Activated naive CD8-positive, alpha-beta T cell treated with anti-CD3 and anti-CD28 coated beads, Interleukin-2, amount 50 U/mL, for 24 hours (primary cell): ENCODE data around the gene DTNA.
"Not testable (repeated sequence)": the region's sequence is repeated elsewhere in the genome, so short reads cannot be mapped to it uniquely, and the experiment has no call there.

Experiments
- ATAC-seq: fragments of 150-1000 bp; cut with Tn5 transposase; one replicate; pipeline ENCODE4 v1.10.0; 2021
- DNase-seq: peaks from one replicate; pipeline ENCODE4 v3.0.0; 2021
- H3K27ac Mint-ChIP-seq: one replicate; pipeline ENCODE4 v1.8.0; 2021; ENCODE audit warnings: mild to moderate bottlenecking, mixed read lengths
- H3K27me3 Mint-ChIP-seq: one replicate; pipeline ENCODE4 v1.8.0; 2021; ENCODE audit warnings: mixed read lengths
- H3K36me3 Mint-ChIP-seq: one replicate; pipeline ENCODE4 v1.8.0; 2021; ENCODE audit warnings: low read depth, mixed read lengths
- H3K4me1 Mint-ChIP-seq: one replicate; pipeline ENCODE4 v1.8.0; 2021; ENCODE audit warnings: mixed read lengths
- H3K4me3 Mint-ChIP-seq: one replicate; pipeline ENCODE4 v1.8.0; 2021; ENCODE audit warnings: mild to moderate bottlenecking, moderate library complexity, mixed read lengths
- H3K9me3 Mint-ChIP-seq: one replicate; pipeline ENCODE4 v1.8.0; 2021; ENCODE audit warnings: mixed read lengths

The DTNA gene

GRCh38 chr18:34709750-34710441, at the start of gene DTNA:
Gene DTNA (plus strand): TSS chr18:34710298. CDS start chr18:34755977, 45,679 bp downstream.
- ATAC-seq (no peak), DNase-seq (no peak)
- peaks cover 4% of the 10 kb centered on the region for H3K27me3 Mint-ChIP-seq
- H3K4me3 Mint-ChIP-seq = no peak within 1 kb of the TSS
- H3K36me3 Mint-ChIP-seq = no peaks in the 10 kb centered on the region
- no peaks in the 10 kb centered on the region for H3K9me3 Mint-ChIP-seq
- no peak within 1 kb of the TSS for H3K27ac Mint-ChIP-seq
- H3K4me1 Mint-ChIP-seq = no peaks in the 10 kb centered on the region

- Mint-ChIP-seq H3K27me3 (peaks cover 15% of the 10 kb centered on the region), H3K36me3 (no peaks in the 10 kb centered on the region), H3K9me3 (no peaks in the 10 kb centered on the region), H3K27ac (no peak overlapping the region), H3K4me1 (no peaks in the 10 kb centered on the region), H3K4me3 (no peak overlapping the region)
- DNase-seq = no peak
- ATAC-seq = no peak
These were observed 49.5 kb upstream of the DTNA start for GRCh38 chr18:34660572-34660971.

GRCh38 chr18:34661464-34662087, 48.5 kb upstream of the DTNA start:
- Mint-ChIP-seq H3K36me3 (no peaks in the 10 kb centered on the region), H3K4me3 (no peak overlapping the region), H3K27ac (no peak overlapping the region), H3K27me3 (peaks cover 15% of the 10 kb centered on the region), H3K4me1 (no peaks in the 10 kb centered on the region), H3K9me3 (no peaks in the 10 kb centered on the region)
- ATAC-seq (no peak), DNase-seq (no peak)

- H3K4me3 Mint-ChIP-seq = no peak overlapping the region
- ATAC-seq = no peak
- H3K9me3 Mint-ChIP-seq = no peaks in the 10 kb centered on the region
These were observed 33.1 kb upstream of the DTNA start for GRCh38 chr18:34676816-34677574.

GRCh38 chr18:34689750-34690149, 20.3 kb upstream of the DTNA start:
- DNase-seq, H3K36me3 Mint-ChIP-seq, H3K27me3 Mint-ChIP-seq, H3K4me1 Mint-ChIP-seq, H3K9me3 Mint-ChIP-seq, ATAC-seq, H3K4me3 Mint-ChIP-seq, H3K27ac Mint-ChIP-seq: not testable (repeated sequence)

More at GRCh38 chr18:34676816-34677574, 33.1 kb upstream of the DTNA start:
- DNase-seq = no peak
- Mint-ChIP-seq H3K36me3 (no peaks in the 10 kb centered on the region), H3K27me3 (peaks cover 4% of the 10 kb centered on the region), H3K4me1 (no peaks in the 10 kb centered on the region), H3K27ac (no peak overlapping the region)

- H3K27ac Mint-ChIP-seq = no peak overlapping the region
- no peaks in the 10 kb centered on the region for H3K4me1 Mint-ChIP-seq
- H3K4me3 Mint-ChIP-seq = no peak overlapping the region
- no peaks in the 10 kb centered on the region for H3K36me3 Mint-ChIP-seq
- peaks cover 5% of the 10 kb centered on the region for H3K27me3 Mint-ChIP-seq
- no peaks in the 10 kb centered on the region for H3K9me3 Mint-ChIP-seq
- no peak for ATAC-seq
- no peak for DNase-seq
These were observed 18.5 kb upstream of the DTNA start for GRCh38 chr18:34691614-34692013.

- peaks cover 5% of the 10 kb centered on the region for H3K27me3 Mint-ChIP-seq
- H3K4me1 Mint-ChIP-seq = no peaks in the 10 kb centered on the region
- no peak for ATAC-seq
These were observed 15.4 kb upstream of the DTNA start for GRCh38 chr18:34694591-34695165.

GRCh38 chr18:34695310-34695709, 14.8 kb upstream of the DTNA start:
- ATAC-seq (no peak), DNase-seq (no peak)
- no peaks in the 10 kb centered on the region for H3K4me1 Mint-ChIP-seq
- H3K4me3 Mint-ChIP-seq = no peak overlapping the region
- no peaks in the 10 kb centered on the region for H3K9me3 Mint-ChIP-seq
- no peaks in the 10 kb centered on the region for H3K36me3 Mint-ChIP-seq
- H3K27ac Mint-ChIP-seq = no peak overlapping the region
- peaks cover 5% of the 10 kb centered on the region for H3K27me3 Mint-ChIP-seq

More at GRCh38 chr18:34694591-34695165, 15.4 kb upstream of the DTNA start:
- DNase-seq = no peak
- no peaks in the 10 kb centered on the region for H3K9me3 Mint-ChIP-seq
- no peak overlapping the region for H3K27ac Mint-ChIP-seq
- H3K36me3 Mint-ChIP-seq = no peaks in the 10 kb centered on the region
- H3K4me3 Mint-ChIP-seq = no peak overlapping the region

GRCh38 chr18:34696671-34697070, 13.4 kb upstream of the DTNA start:
- DNase-seq (no peak), ATAC-seq (no peak)
- no peak overlapping the region for H3K4me3 Mint-ChIP-seq
- H3K27me3 Mint-ChIP-seq = peaks cover 2% of the 10 kb centered on the region
- H3K4me1 Mint-ChIP-seq = no peaks in the 10 kb centered on the region
- no peaks in the 10 kb centered on the region for H3K9me3 Mint-ChIP-seq
- H3K27ac Mint-ChIP-seq = no peak overlapping the region
- no peaks in the 10 kb centered on the region for H3K36me3 Mint-ChIP-seq

GRCh38 chr18:34697233-34697632, 12.9 kb upstream of the DTNA start:
- DNase-seq = no peak
- H3K27me3 Mint-ChIP-seq = peaks cover 2% of the 10 kb centered on the region
- ATAC-seq = no peak
- no peak overlapping the region for H3K4me3 Mint-ChIP-seq
- H3K9me3 Mint-ChIP-seq = no peaks in the 10 kb centered on the region
- H3K27ac Mint-ChIP-seq = no peak overlapping the region
- no peaks in the 10 kb centered on the region for H3K36me3 Mint-ChIP-seq
- no peaks in the 10 kb centered on the region for H3K4me1 Mint-ChIP-seq

- H3K4me3 Mint-ChIP-seq = no peak overlapping the region
- H3K4me1 Mint-ChIP-seq = no peaks in the 10 kb centered on the region
- DNase-seq (no peak), ATAC-seq (no peak)
- H3K27ac Mint-ChIP-seq = no peak overlapping the region
- peaks cover 2% of the 10 kb centered on the region for H3K27me3 Mint-ChIP-seq
- H3K36me3 Mint-ChIP-seq = no peaks in the 10 kb centered on the region
- H3K9me3 Mint-ChIP-seq = no peaks in the 10 kb centered on the region
These were observed 12.2 kb upstream of the DTNA start for GRCh38 chr18:34697891-34698290.

GRCh38 chr18:34701911-34702310, 8.2 kb upstream of the DTNA start:
- no peak for DNase-seq
- H3K27ac Mint-ChIP-seq = no peak overlapping the region

GRCh38 chr18:34702814-34703213, 7.3 kb upstream of the DTNA start:
- no peak overlapping the region for H3K4me3 Mint-ChIP-seq
- peaks cover 2% of the 10 kb centered on the region for H3K27me3 Mint-ChIP-seq

More at GRCh38 chr18:34701911-34702310, 8.2 kb upstream of the DTNA start:
- H3K9me3 Mint-ChIP-seq = no peaks in the 10 kb centered on the region
- H3K36me3 Mint-ChIP-seq = no peaks in the 10 kb centered on the region
- no peak overlapping the region for H3K4me3 Mint-ChIP-seq
- no peaks in the 10 kb centered on the region for H3K4me1 Mint-ChIP-seq
- H3K27me3 Mint-ChIP-seq = no peaks in the 10 kb centered on the region
- ATAC-seq = no peak

GRCh38 chr18:34704074-34704473, 6.0 kb upstream of the DTNA start:
- Mint-ChIP-seq H3K4me3 (no peak overlapping the region), H3K4me1 (no peaks in the 10 kb centered on the region), H3K9me3 (no peaks in the 10 kb centered on the region), H3K36me3 (no peaks in the 10 kb centered on the region), H3K27me3 (peaks cover 2% of the 10 kb centered on the region), H3K27ac (no peak overlapping the region)
- DNase-seq (no peak), ATAC-seq (no peak)

More at GRCh38 chr18:34702814-34703213, 7.3 kb upstream of the DTNA start:
- H3K36me3 Mint-ChIP-seq = no peaks in the 10 kb centered on the region
- DNase-seq (no peak), ATAC-seq (no peak)
- H3K27ac Mint-ChIP-seq = no peak overlapping the region
- H3K4me1 Mint-ChIP-seq = no peaks in the 10 kb centered on the region
- no peaks in the 10 kb centered on the region for H3K9me3 Mint-ChIP-seq
